GM12873 (cell line): ENCODE results near the gene RNF126.

Experiments
- TF ChIP-seq, protein P1 (sequence below): IDR thresholded peaks from 2 replicates; pipeline ENCODE4 v1.5.1; 2012; ENCODE audit warnings: low read depth, mild to moderate bottlenecking, moderate library complexity, low read length, control low read depth; ENCODE audit not compliant: insufficient read depth; ENCODE audit errors: missing control alignments

RNF126 gene

GRCh38 chr19:703651-704446, 40.8 kb upstream of the RNF126 start:
- TF ChIP-seq, protein P1, sequence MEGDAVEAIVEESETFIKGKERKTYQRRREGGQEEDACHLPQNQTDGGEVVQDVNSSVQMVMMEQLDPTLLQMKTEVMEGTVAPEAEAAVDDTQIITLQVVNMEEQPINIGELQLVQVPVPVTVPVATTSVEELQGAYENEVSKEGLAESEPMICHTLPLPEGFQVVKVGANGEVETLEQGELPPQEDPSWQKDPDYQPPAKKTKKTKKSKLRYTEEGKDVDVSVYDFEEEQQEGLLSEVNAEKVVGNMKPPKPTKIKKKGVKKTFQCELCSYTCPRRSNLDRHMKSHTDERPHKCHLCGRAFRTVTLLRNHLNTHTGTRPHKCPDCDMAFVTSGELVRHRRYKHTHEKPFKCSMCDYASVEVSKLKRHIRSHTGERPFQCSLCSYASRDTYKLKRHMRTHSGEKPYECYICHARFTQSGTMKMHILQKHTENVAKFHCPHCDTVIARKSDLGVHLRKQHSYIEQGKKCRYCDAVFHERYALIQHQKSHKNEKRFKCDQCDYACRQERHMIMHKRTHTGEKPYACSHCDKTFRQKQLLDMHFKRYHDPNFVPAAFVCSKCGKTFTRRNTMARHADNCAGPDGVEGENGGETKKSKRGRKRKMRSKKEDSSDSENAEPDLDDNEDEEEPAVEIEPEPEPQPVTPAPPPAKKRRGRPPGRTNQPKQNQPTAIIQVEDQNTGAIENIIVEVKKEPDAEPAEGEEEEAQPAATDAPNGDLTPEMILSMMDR = no peak

- TF ChIP-seq, protein P1 = no peak
Measured at GRCh38 chr19:703329-703650, 40.3 kb upstream of the RNF126 start.

DNA sequence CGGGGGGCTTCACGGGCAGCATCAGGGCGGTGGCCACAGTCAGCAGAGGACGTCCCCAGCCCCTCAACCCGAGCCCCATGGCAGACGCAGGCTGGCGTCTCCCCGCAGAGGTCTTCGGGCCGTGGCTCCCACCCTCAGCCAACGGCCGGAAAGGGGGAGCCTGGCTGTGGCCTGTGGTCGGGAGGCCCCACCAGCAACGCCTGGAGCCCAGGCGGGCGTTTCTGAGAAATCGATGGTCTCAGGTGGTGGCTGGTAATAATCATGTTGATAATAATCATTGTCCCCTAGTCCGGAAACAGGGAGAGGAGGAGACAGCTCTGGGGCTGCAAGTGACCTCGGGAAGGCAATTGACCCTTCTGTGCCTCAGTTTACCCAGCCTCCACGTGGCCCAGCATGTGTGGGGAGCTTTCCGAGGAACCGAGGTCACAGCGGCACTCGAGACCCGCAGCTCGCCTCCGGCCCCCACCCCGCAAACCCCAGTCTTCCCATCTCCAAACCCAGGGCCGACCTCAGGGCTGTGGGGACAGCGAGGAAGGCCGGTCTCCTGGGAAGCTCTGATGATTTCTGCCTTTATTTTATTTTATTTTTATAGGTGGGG, 32.4 kb upstream of the RNF126 start, which contains the start of gene PRSS57:
PRSS57 (minus strand) TSS at position 101 of the 598 bp plus-strand sequence; CDS start at position 79, 22 bp downstream.
- TF ChIP-seq, protein P1 = no peak

DNA sequence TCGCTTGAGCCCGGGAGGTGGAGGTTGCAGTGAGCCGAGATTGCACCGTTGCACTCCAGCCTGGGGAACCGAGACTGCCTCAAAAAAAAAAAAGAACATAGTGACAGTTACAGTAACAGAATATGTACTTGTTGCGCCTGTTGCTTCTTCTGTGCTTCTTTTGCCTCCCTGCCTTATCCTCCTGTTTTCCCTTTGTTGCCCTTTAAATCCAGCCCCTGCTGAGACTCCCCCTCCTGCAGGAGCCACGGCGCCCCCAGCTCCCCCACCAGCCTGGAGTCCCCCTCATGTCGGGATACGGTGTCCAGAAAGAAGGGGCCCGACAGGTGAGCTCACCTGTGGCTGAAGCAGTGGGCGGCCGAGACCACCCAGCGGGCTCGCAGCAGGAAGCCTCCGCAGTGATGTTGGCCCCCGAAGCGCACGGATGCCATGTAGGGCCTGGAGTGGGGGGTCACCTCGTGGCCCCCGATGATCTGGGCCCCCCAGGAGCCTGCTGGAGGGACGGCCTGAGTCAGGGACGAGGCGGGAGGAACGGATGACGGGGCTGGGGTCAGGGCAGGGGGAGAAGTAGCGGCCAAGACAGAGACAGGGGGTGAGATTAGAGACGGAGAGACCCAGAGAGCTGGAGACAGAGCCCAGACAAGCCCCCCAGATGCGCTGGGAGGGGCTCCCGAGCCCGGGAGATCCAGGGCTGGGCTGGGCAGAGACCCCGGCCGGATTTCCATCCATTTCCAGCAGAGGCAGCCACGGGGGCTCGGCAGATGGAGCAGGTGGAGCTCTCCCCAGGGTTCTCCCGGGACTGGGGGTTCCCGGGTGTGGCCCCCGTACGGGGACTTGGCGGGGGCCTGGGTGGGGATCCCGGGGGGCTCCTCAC, 31.7 kb upstream of the RNF126 start:
- TF ChIP-seq, protein P1 = no peak

DNA sequence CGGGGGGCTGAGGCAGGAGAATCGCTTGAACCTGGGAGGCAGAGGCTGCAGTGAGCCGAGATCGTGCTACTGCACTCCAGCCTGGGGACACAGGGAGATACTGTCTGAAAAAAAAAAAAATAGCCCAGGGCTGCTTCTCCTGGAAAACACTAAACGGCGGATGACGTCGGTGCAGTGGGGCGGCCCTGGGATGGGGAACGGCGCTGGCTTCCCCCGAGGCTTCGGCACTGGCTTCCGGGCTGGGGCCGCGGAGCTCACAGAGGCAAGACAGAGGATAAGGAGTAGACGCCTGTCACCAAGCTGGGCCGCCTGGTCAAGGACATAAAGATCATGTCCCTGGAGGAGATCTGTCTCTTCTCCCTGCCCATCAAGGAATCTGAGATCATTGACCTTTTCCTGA, 27.2 kb upstream of the RNF126 start:
- TF ChIP-seq, protein P1 = no peak

- TF ChIP-seq, protein P1 = no peak
Measured at GRCh38 chr19:688992-689391, 26.0 kb upstream of the RNF126 start.

GRCh38 chr19:688214-688613, 25.2 kb upstream of the RNF126 start:
- TF ChIP-seq, protein P1 = no peak
